ENCODE results near the gene RIPOR2.
A peak's percentile ranks its signal among the peaks of the same experiment; 100 is the strongest.

The RIPOR2 gene

DNA sequence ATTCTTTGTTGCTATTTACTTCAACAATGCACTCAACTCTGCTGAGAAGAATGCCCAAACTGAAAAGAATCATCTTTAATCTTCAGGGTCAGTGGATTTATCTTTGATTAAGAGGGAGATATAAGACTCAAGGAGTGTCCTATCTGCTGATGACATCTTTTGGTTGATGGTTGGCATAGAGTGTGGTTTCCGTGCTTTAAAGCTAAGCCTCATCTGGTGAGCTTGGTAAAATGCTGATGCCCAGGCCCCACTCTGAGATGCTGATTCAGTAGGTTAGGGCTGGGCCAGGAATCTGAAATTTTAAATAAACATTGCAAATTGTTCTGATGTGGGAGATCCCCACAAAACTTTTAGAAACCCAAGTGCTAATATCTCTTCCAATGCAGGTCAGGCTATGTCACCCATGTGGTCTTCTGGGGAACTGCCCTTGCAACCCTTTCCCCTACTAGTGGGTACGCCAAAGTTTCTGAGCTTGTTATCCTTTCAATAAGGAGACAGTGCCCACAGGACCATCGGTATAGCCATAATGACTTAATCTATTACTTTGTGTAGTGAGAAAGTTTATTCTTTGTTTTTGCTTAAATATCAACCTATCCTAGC lies 68.6 kb downstream of the RIPOR2 start:
- H3K9me3 ChIP-seq (ENCODE audit: control insufficient read depth in 2 of 2, low read length in 2 of 2): no peaks in the 10 kb centered on the region
- H3K36me3 ChIP-seq (ENCODE audit: control insufficient read depth in 2 of 2, insufficient read depth in 2 of 2, low read length in 2 of 2): no peaks in the 10 kb centered on the region
- no peak overlapping the region for H3K4me3 ChIP-seq (ENCODE audit: low read length in 2 of 2)
- H3K27ac ChIP-seq (ENCODE audit: low read depth in 2 of 2, low read length in 2 of 2): no peak overlapping the region
- H3K9ac ChIP-seq (ENCODE audit: low read depth in 1 of 2, low read length in 2 of 2): no peak overlapping the region
- no peaks in the 10 kb centered on the region for H3K27me3 ChIP-seq (ENCODE audit: control insufficient read depth in 2 of 2, insufficient read depth in 2 of 2, low read length in 2 of 2)
- H3K4me1 ChIP-seq (ENCODE audit: control insufficient read depth in 2 of 2, insufficient read depth in 2 of 2, low read length in 2 of 2): no peaks in the 10 kb centered on the region

DNA sequence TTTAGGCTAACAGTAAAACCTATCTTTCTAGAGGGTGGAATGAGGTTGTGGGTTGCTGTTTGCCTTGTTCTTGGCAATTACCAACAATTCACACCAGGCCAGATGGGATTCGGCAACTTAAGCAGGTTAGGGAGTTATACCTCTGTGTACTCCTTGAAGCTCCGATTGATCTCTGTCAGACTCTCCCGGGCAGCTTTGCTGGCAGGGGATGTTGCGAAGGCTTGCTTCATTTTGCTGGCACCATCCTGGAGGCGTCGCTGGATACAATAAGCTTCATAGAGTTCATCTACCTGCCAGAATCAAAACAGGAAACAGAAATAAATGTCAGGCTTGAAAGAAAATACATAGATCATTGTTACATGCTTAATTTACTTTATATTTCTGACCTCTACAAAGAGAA lies 70.6 kb downstream of the RIPOR2 start:
- Histone ChIP-seq H3K27me3 (ENCODE audit: control insufficient read depth in 2 of 2, insufficient read depth in 2 of 2, low read length in 2 of 2) (no peaks in the 10 kb centered on the region), H3K9ac (ENCODE audit: low read depth in 1 of 2, low read length in 2 of 2) (no peak overlapping the region), H3K27ac (ENCODE audit: low read depth in 2 of 2, low read length in 2 of 2) (no peak overlapping the region), H3K9me3 (ENCODE audit: control insufficient read depth in 2 of 2, low read length in 2 of 2) (no peaks in the 10 kb centered on the region), H3K36me3 (ENCODE audit: control insufficient read depth in 2 of 2, insufficient read depth in 2 of 2, low read length in 2 of 2) (peaks cover 0 to 4% of the 10 kb centered on the region in 2 donors), H3K4me1 (ENCODE audit: control insufficient read depth in 2 of 2, insufficient read depth in 2 of 2, low read length in 2 of 2) (no peaks in the 10 kb centered on the region), H3K4me3 (ENCODE audit: low read length in 2 of 2) (no peak overlapping the region)

DNA sequence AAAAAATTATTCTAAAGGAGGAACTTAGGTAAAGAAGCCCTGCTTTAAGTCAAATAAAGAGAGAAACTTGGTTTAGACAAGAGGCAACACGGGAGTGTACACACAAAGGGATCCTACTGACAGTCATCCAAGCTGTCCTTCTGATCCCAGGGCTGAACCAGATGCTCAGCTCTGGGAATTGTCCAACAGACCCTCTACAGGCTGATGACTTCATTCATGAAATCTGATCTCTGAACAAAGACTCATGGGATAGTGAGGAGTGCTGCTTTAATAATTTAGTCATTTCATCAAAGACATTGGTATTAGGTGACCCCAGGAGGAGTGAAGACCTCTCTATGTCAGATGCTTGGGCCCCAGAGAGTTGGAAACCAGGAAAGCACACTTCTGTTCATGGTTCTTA lies 71.4 kb downstream of the RIPOR2 start:
- Histone ChIP-seq H3K27ac (ENCODE audit: low read depth in 2 of 2, low read length in 2 of 2) (no peak overlapping the region), H3K9ac (ENCODE audit: low read depth in 1 of 2, low read length in 2 of 2) (no peak overlapping the region), H3K4me3 (ENCODE audit: low read length in 2 of 2) (no peak overlapping the region), H3K4me1 (ENCODE audit: control insufficient read depth in 2 of 2, insufficient read depth in 2 of 2, low read length in 2 of 2) (no peaks in the 10 kb centered on the region), H3K36me3 (ENCODE audit: control insufficient read depth in 2 of 2, insufficient read depth in 2 of 2, low read length in 2 of 2) (peaks cover 0 to 4% of the 10 kb centered on the region in 2 donors), H3K27me3 (ENCODE audit: control insufficient read depth in 2 of 2, insufficient read depth in 2 of 2, low read length in 2 of 2) (no peaks in the 10 kb centered on the region), H3K9me3 (ENCODE audit: control insufficient read depth in 2 of 2, low read length in 2 of 2) (no peaks in the 10 kb centered on the region)

DNA sequence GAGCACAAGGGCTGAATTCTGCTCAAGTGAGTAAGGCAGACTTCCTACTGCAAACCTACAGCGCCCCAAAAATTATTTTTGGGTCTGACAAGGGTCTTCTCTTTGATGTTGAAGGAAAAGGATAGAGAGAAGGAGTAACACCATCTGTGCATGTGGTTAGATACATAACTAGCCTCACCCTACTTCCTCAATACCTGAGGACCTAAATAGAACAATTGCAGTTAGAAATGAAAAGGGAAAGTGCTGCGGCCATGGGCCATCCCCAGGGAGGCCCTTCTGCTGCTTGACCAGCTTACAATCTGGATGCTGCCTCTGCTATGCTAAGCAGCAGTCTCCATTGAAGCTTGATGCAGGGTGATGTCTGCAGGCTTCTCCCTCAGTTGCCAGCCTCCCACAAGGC lies 73.8 kb downstream of the RIPOR2 start:
- H3K9ac ChIP-seq (ENCODE audit: low read depth in 1 of 2, low read length in 2 of 2): no peak overlapping the region
- no peak overlapping the region for H3K4me3 ChIP-seq (ENCODE audit: low read length in 2 of 2)
- H3K27ac ChIP-seq (ENCODE audit: low read depth in 2 of 2, low read length in 2 of 2): no peak overlapping the region
- no peaks in the 10 kb centered on the region for H3K9me3 ChIP-seq (ENCODE audit: control insufficient read depth in 2 of 2, low read length in 2 of 2)
- peaks cover 0 to 4% of the 10 kb centered on the region in 2 donors for H3K36me3 ChIP-seq (ENCODE audit: control insufficient read depth in 2 of 2, insufficient read depth in 2 of 2, low read length in 2 of 2)
- peaks cover 10 to 11% of the 10 kb centered on the region in 2 donors for H3K4me1 ChIP-seq (ENCODE audit: control insufficient read depth in 2 of 2, insufficient read depth in 2 of 2, low read length in 2 of 2)
- no peaks in the 10 kb centered on the region for H3K27me3 ChIP-seq (ENCODE audit: control insufficient read depth in 2 of 2, insufficient read depth in 2 of 2, low read length in 2 of 2)

DNA sequence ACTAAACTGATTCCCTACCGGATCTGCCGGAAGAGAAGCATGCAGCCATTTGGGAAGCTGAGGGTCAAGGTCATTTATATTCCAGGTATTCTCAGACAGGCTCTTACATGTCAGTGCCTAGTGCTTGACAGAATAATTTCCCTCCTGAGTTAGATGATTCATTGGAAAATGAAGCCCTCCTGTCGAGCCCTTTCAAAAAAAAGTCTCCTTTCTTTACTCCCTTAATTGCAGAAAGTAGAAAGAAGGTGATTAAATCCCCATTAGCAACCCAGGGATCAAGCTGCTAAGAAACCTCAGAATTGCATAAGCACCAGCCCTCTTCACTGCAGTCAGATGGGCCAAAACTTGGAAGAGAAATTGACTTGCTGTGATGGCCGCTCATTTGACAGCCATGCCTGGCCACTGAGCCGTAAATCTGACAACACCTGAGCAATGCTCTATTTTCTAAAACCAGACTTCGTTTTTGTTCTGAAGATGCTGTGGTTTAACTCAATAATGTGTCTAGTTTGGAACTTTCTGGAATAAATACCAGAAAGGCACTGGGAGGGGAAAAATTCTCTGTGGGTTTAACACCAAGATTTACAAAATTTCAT lies 76.1 kb downstream of the RIPOR2 start:
- Histone ChIP-seq H3K27me3 (ENCODE audit: control insufficient read depth in 2 of 2, insufficient read depth in 2 of 2, low read length in 2 of 2) (no peaks in the 10 kb centered on the region), H3K36me3 (ENCODE audit: control insufficient read depth in 2 of 2, insufficient read depth in 2 of 2, low read length in 2 of 2) (peaks cover 0 to 4% of the 10 kb centered on the region in 2 donors), H3K9ac (ENCODE audit: low read depth in 1 of 2, low read length in 2 of 2) (no peak overlapping the region), H3K9me3 (ENCODE audit: control insufficient read depth in 2 of 2, low read length in 2 of 2) (no peaks in the 10 kb centered on the region), H3K27ac (ENCODE audit: low read depth in 2 of 2, low read length in 2 of 2) (no peak overlapping the region), H3K4me3 (ENCODE audit: low read length in 2 of 2) (no peak overlapping the region), H3K4me1 (ENCODE audit: control insufficient read depth in 2 of 2, insufficient read depth in 2 of 2, low read length in 2 of 2) (peaks cover 10 to 11% of the 10 kb centered on the region in 2 donors)

DNA sequence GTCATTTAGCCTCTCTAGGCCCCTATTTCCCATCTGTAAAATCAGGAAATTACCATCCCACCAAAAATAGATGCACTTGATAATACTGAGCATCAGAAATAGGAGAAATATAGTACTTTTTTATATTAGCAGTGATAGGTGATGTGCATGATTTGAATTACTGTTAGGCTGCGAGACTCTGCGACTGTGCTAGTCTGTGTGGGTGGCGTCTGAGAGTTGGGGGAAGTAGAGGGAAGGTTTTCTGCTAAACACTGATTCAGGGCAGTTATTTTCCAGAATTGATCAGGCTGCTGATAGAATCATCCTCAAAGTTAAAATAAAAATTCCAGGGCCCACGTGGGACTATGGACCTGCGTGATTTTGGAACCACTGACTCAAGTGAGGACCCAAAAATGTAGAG lies 76.6 kb downstream of the RIPOR2 start:
- no peak overlapping the region for H3K4me3 ChIP-seq (ENCODE audit: low read length in 2 of 2)
- peaks cover 10 to 11% of the 10 kb centered on the region in 2 donors for H3K4me1 ChIP-seq (ENCODE audit: control insufficient read depth in 2 of 2, insufficient read depth in 2 of 2, low read length in 2 of 2)
- H3K27ac ChIP-seq (ENCODE audit: low read depth in 2 of 2, low read length in 2 of 2): no peak overlapping the region
- H3K36me3 ChIP-seq (ENCODE audit: control insufficient read depth in 2 of 2, insufficient read depth in 2 of 2, low read length in 2 of 2): peaks cover 0 to 4% of the 10 kb centered on the region in 2 donors
- H3K27me3 ChIP-seq (ENCODE audit: control insufficient read depth in 2 of 2, insufficient read depth in 2 of 2, low read length in 2 of 2): no peaks in the 10 kb centered on the region
- no peaks in the 10 kb centered on the region for H3K9me3 ChIP-seq (ENCODE audit: control insufficient read depth in 2 of 2, low read length in 2 of 2)
- H3K9ac ChIP-seq (ENCODE audit: low read depth in 1 of 2, low read length in 2 of 2): no peak overlapping the region

DNA sequence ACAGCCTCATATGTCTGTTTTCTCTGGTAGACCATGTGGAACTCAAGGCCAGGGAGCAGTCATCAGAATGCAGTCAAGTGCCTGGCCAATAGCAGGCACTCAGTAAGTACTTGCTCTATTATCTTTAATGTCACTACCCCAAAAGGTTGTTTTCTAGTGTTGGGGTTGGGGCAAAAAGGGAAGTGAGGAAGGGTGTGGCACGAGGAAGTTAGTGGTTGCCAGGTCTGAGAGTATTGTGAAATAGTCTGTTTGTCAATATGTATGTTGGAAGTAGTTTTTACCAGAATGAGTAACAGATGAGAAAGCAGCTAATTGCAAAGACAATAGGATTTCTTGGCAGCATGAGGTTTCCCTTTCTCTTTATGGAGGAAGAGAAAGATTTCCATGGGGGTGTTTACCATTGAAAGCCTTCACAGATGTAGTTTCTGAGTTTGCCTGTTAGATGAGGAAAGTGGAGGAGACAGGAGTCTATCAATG lies 77.5 kb downstream of the RIPOR2 start:
- Histone ChIP-seq H3K27ac (ENCODE audit: low read depth in 2 of 2, low read length in 2 of 2) (peak overlapping the region; percentile 40 to 49), H3K27me3 (ENCODE audit: control insufficient read depth in 2 of 2, insufficient read depth in 2 of 2, low read length in 2 of 2) (no peaks in the 10 kb centered on the region), H3K4me3 (ENCODE audit: low read length in 2 of 2) (no peak overlapping the region), H3K36me3 (ENCODE audit: control insufficient read depth in 2 of 2, insufficient read depth in 2 of 2, low read length in 2 of 2) (peaks cover 0 to 4% of the 10 kb centered on the region in 2 donors), H3K4me1 (ENCODE audit: control insufficient read depth in 2 of 2, insufficient read depth in 2 of 2, low read length in 2 of 2) (peaks cover 10 to 11% of the 10 kb centered on the region in 2 donors), H3K9me3 (ENCODE audit: control insufficient read depth in 2 of 2, low read length in 2 of 2) (no peaks in the 10 kb centered on the region), H3K9ac (ENCODE audit: low read depth in 1 of 2, low read length in 2 of 2) (no peak overlapping the region)

DNA sequence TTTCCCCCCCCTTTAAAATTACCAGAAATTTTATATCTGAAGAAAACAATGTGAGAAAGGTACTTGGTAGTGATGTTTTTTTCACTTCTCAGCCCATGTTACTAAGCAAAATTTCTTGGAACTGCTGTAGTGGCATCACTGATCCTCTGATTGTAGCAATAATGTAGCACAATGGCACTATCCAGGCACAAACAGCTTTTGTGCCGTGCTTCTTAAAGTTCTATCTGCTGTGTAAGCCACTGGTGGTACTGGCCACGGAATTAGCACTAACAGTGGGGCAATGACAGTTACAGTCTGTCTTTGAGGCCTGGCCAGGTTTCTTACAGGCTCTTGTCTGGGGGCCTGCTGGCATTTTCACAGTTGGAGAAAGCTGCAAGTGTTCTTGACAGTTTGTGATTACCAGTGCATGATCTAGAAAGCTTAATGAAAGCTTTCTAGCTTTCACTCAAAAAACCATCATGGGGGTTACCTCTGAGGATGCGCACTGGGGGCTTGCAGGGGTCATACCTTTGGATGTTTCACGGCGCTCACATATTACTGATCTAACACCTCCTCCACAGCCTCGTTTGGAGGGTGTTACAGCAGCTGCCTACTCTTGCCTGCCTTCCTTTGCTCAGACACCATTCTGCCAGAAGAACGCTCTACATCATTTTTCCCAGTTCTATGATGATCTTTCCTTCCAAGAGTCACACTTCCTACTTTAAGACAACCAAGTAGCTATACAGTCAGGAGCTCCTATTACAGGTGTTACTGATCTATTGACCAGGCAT lies 78.7 kb downstream of the RIPOR2 start:
- Histone ChIP-seq H3K9me3 (ENCODE audit: control insufficient read depth in 2 of 2, low read length in 2 of 2) (no peaks in the 10 kb centered on the region), H3K4me3 (ENCODE audit: low read length in 2 of 2) (no peak overlapping the region), H3K9ac (ENCODE audit: low read depth in 1 of 2, low read length in 2 of 2) (no peak overlapping the region), H3K27me3 (ENCODE audit: control insufficient read depth in 2 of 2, insufficient read depth in 2 of 2, low read length in 2 of 2) (no peaks in the 10 kb centered on the region), H3K27ac (ENCODE audit: low read depth in 2 of 2, low read length in 2 of 2) (no peak overlapping the region), H3K36me3 (ENCODE audit: control insufficient read depth in 2 of 2, insufficient read depth in 2 of 2, low read length in 2 of 2) (peaks cover 0 to 4% of the 10 kb centered on the region in 2 donors), H3K4me1 (ENCODE audit: control insufficient read depth in 2 of 2, insufficient read depth in 2 of 2, low read length in 2 of 2) (peaks cover 10 to 11% of the 10 kb centered on the region in 2 donors)

DNA sequence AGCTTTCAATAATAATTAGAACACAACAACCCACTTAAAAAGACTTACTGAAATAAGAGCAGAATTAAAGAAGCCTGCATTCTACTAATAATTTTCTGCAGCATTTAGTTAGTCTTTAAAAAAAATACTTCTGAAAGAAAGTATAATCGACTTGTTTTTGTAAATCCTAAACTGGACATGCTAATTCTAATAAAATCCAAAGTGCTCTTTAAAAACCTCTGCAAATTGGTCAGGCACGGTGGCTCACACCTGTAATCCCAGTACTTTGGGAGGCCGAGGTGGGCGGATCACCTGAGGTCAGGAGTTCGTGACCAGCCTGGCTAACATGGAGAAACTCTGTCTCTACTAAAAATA lies 79.5 kb downstream of the RIPOR2 start:
- no peak overlapping the region for H3K27ac ChIP-seq (ENCODE audit: low read depth in 2 of 2, low read length in 2 of 2)
- no peaks in the 10 kb centered on the region for H3K9me3 ChIP-seq (ENCODE audit: control insufficient read depth in 2 of 2, low read length in 2 of 2)
- no peaks in the 10 kb centered on the region for H3K27me3 ChIP-seq (ENCODE audit: control insufficient read depth in 2 of 2, insufficient read depth in 2 of 2, low read length in 2 of 2)
- peaks cover 10 to 11% of the 10 kb centered on the region in 2 donors for H3K4me1 ChIP-seq (ENCODE audit: control insufficient read depth in 2 of 2, insufficient read depth in 2 of 2, low read length in 2 of 2)
- no peak overlapping the region for H3K4me3 ChIP-seq (ENCODE audit: low read length in 2 of 2)
- H3K36me3 ChIP-seq (ENCODE audit: control insufficient read depth in 2 of 2, insufficient read depth in 2 of 2, low read length in 2 of 2): peaks cover 0 to 4% of the 10 kb centered on the region in 2 donors
- no peak overlapping the region for H3K9ac ChIP-seq (ENCODE audit: low read depth in 1 of 2, low read length in 2 of 2)

All from mucosa of rectum (tissue), 2 donors.